ENCODE measurements around the gene IQGAP2.

Gene IQGAP2

DNA sequence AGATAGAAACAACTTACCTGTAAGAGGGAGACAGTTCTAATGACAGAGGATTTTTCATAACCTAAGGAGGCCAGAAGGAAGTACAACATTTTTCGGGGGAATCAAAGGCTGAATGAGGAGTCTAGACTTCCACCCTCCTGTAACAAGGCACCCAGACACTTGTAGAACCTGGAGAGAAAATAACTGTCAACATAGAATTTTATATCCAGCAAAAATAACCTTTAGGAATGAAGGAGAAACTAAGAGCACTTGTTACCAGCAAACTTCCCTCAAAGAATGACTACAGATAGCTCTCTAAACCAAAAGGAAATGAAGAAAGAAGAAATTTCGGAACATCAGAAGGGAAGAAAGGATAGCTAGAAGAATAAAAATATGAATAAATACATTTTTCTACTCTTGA is 246.1 kb downstream of the IQGAP2 start:
- Mint-ChIP-seq H3K27me3 (ENCODE audit: low read depth) (no peaks in the 10 kb centered on the region), H3K27ac (no peak overlapping the region), H3K36me3 (ENCODE audit: low read depth) (peaks cover 51% of the 10 kb centered on the region), H3K4me1 (ENCODE audit: low read depth) (peaks cover 2% of the 10 kb centered on the region), H3K4me3 (no peak overlapping the region), H3K9me3 (peaks cover 27% of the 10 kb centered on the region)

- H3K4me3 Mint-ChIP-seq = no peak overlapping the region
- H3K27ac Mint-ChIP-seq = no peak overlapping the region
- no peaks in the 10 kb centered on the region for H3K27me3 Mint-ChIP-seq (ENCODE audit: low read depth)
- peaks cover 43% of the 10 kb centered on the region for H3K36me3 Mint-ChIP-seq (ENCODE audit: low read depth)
- H3K4me1 Mint-ChIP-seq (ENCODE audit: low read depth) = no peaks in the 10 kb centered on the region
- H3K9me3 Mint-ChIP-seq = peaks cover 19% of the 10 kb centered on the region
Observed at GRCh38 chr5:76652809-76653414, 249.8 kb downstream of the IQGAP2 start.

- Mint-ChIP-seq H3K27me3 (ENCODE audit: low read depth) (no peaks in the 10 kb centered on the region), H3K4me1 (ENCODE audit: low read depth) (no peaks in the 10 kb centered on the region), H3K9me3 (no peaks in the 10 kb centered on the region), H3K36me3 (ENCODE audit: low read depth) (peaks cover 42% of the 10 kb centered on the region), H3K27ac (no peak overlapping the region), H3K4me3 (no peak overlapping the region)
Observed at GRCh38 chr5:76657091-76657490, 254.0 kb downstream of the IQGAP2 start.

DNA sequence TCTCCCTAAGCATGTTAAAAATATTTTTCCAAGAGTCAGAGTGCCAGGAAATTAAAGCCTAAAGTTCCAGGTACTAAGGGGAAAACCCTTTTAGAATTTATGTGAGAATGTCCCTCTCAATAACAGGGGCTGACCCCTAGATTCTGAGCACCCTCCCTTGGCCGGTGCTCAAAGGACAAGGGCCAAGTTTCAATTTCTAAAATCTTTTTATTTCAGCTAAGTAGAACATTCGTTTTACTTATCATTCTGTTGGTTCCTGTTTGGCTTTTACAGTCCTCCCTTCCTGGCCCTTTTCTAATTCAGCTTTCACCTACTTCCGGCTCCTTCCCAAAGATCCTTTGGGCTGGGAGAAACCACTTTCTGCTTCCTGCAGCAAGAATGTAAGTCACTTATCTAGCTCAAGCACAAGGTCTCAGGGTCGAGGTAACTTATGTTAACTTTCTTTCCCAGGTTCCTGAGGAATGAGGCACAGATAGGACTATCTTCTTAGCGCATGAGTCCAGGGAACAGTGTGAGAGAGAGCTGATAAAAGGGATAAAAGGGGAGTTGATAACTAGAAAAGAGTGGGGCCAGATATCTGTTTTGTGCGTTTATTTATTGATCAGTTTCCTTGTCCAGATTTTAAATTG is 254.7 kb downstream of the IQGAP2 start:
- Mint-ChIP-seq H3K4me3 (no peak overlapping the region), H3K4me1 (ENCODE audit: low read depth) (no peaks in the 10 kb centered on the region), H3K9me3 (no peaks in the 10 kb centered on the region), H3K27me3 (ENCODE audit: low read depth) (no peaks in the 10 kb centered on the region), H3K36me3 (ENCODE audit: low read depth) (peaks cover 43% of the 10 kb centered on the region), H3K27ac (no peak overlapping the region)

DNA sequence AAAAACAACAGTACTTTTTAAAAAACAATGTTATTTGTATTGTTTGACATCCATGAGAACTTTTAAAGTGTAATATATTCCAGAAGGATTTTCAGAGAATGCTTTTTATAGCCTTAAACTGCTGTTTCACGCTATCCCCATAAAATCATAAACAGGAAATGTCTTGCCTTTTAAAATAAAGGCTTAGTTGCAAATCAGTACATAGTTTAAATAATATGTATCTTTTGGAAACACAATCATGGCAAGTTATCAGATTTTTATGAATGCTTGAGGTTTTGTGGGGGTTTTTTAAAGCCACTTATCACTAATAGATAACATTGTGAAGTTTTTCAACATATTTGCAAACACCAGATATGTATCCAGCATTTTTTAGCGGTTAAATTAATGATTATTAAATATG is 257.3 kb downstream of the IQGAP2 start:
- peaks cover 38% of the 10 kb centered on the region for H3K36me3 Mint-ChIP-seq (ENCODE audit: low read depth)

DNA sequence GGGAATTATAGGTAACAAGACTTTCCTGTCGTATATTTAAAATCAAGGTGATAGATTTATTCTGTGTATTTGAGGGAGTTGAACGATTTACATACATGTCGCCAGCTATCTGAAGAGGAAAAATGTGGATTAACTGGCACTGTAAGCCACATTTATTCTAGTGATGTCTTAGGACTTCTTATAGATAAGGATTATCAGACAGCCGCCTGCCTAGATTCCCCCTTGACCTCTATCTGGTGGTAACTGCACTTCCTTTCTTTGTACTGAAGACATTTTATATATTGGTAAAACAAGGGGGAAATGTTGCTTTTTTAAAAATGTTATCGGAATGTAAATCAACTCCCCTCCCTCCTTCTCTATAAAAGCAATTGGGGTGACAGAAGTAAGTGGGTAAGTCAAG is 259.4 kb downstream of the IQGAP2 start:
- Mint-ChIP-seq H3K27me3 (ENCODE audit: low read depth) (no peaks in the 10 kb centered on the region), H3K4me3 (no peak overlapping the region)

More for the DNA sequence above, 257.3 kb downstream of the IQGAP2 start:
- no peak overlapping the region for H3K27ac Mint-ChIP-seq
- no peaks in the 10 kb centered on the region for H3K27me3 Mint-ChIP-seq (ENCODE audit: low read depth)
- no peak overlapping the region for H3K4me3 Mint-ChIP-seq
- no peaks in the 10 kb centered on the region for H3K4me1 Mint-ChIP-seq (ENCODE audit: low read depth)
- no peaks in the 10 kb centered on the region for H3K9me3 Mint-ChIP-seq

GRCh38 chr5:76663573-76663972 is 260.5 kb downstream of the IQGAP2 start:
- Mint-ChIP-seq H3K27me3 (ENCODE audit: low read depth) (no peaks in the 10 kb centered on the region), H3K9me3 (no peaks in the 10 kb centered on the region), H3K4me1 (ENCODE audit: low read depth) (no peaks in the 10 kb centered on the region), H3K27ac (no peak overlapping the region), H3K36me3 (ENCODE audit: low read depth) (peaks cover 34% of the 10 kb centered on the region), H3K4me3 (no peak overlapping the region)

More for the DNA sequence above, 259.4 kb downstream of the IQGAP2 start:
- Mint-ChIP-seq H3K36me3 (ENCODE audit: low read depth) (peaks cover 39% of the 10 kb centered on the region), H3K4me1 (ENCODE audit: low read depth) (no peaks in the 10 kb centered on the region), H3K9me3 (no peaks in the 10 kb centered on the region), H3K27ac (no peak overlapping the region)

GRCh38 chr5:76664079-76664478 is 261.0 kb downstream of the IQGAP2 start:
- H3K27me3 Mint-ChIP-seq (ENCODE audit: low read depth) = no peaks in the 10 kb centered on the region
- no peaks in the 10 kb centered on the region for H3K4me1 Mint-ChIP-seq (ENCODE audit: low read depth)
- H3K36me3 Mint-ChIP-seq (ENCODE audit: low read depth) = peaks cover 34% of the 10 kb centered on the region
- no peak overlapping the region for H3K4me3 Mint-ChIP-seq
- no peaks in the 10 kb centered on the region for H3K9me3 Mint-ChIP-seq
- no peak overlapping the region for H3K27ac Mint-ChIP-seq

DNA sequence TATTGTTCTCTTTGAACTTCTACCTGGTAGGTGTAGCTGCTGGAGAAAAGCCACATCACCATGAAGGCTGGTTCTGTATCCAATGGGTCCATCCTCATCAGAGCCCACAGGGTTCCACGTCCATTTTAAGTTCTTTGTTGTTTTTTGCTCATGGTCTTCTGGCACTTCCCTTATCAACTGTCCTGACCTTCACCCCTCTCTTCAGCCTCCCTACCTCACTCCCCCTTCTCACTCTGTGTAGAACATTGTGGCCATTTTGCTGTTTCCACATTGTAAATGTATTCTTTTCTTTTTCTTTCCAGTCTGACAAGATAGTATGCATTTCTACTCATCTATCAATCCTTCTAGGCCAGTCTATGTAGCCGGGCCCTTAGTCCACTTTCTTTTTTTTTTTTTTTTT is 264.4 kb downstream of the IQGAP2 start:
- no peak overlapping the region for H3K27ac Mint-ChIP-seq
- no peak overlapping the region for H3K4me3 Mint-ChIP-seq
- peaks cover 43% of the 10 kb centered on the region for H3K36me3 Mint-ChIP-seq (ENCODE audit: low read depth)
- H3K9me3 Mint-ChIP-seq = no peaks in the 10 kb centered on the region
- H3K4me1 Mint-ChIP-seq (ENCODE audit: low read depth) = no peaks in the 10 kb centered on the region
- H3K27me3 Mint-ChIP-seq (ENCODE audit: low read depth) = no peaks in the 10 kb centered on the region

- H3K36me3 Mint-ChIP-seq (ENCODE audit: low read depth) = peaks cover 40% of the 10 kb centered on the region
- no peaks in the 10 kb centered on the region for H3K4me1 Mint-ChIP-seq (ENCODE audit: low read depth)
- no peak overlapping the region for H3K4me3 Mint-ChIP-seq
- H3K27me3 Mint-ChIP-seq (ENCODE audit: low read depth) = no peaks in the 10 kb centered on the region
- no peak overlapping the region for H3K27ac Mint-ChIP-seq
- H3K9me3 Mint-ChIP-seq = no peaks in the 10 kb centered on the region
Observed at GRCh38 chr5:76669245-76669644, 266.2 kb downstream of the IQGAP2 start.

GRCh38 chr5:76670508-76670907 is 267.4 kb downstream of the IQGAP2 start:
- H3K36me3 Mint-ChIP-seq (ENCODE audit: low read depth) = peaks cover 42% of the 10 kb centered on the region
- no peaks in the 10 kb centered on the region for H3K9me3 Mint-ChIP-seq

GRCh38 chr5:76672242-76672641 is 269.2 kb downstream of the IQGAP2 start:
- Mint-ChIP-seq H3K27me3 (ENCODE audit: low read depth) (no peaks in the 10 kb centered on the region), H3K36me3 (ENCODE audit: low read depth) (peaks cover 53% of the 10 kb centered on the region), H3K27ac (no peak overlapping the region), H3K9me3 (no peaks in the 10 kb centered on the region), H3K4me1 (ENCODE audit: low read depth) (no peaks in the 10 kb centered on the region), H3K4me3 (no peak overlapping the region)

More at GRCh38 chr5:76670508-76670907, 267.4 kb downstream of the IQGAP2 start:
- Mint-ChIP-seq H3K4me1 (ENCODE audit: low read depth) (no peaks in the 10 kb centered on the region), H3K27ac (no peak overlapping the region), H3K4me3 (no peak overlapping the region), H3K27me3 (ENCODE audit: low read depth) (no peaks in the 10 kb centered on the region)

- H3K36me3 Mint-ChIP-seq (ENCODE audit: low read depth) = peaks cover 52% of the 10 kb centered on the region
- H3K27ac Mint-ChIP-seq = no peak overlapping the region
Observed at GRCh38 chr5:76673125-76673524, 270.0 kb downstream of the IQGAP2 start.

GRCh38 chr5:76674330-76675066 is 271.4 kb downstream of the IQGAP2 start:
- Mint-ChIP-seq H3K36me3 (ENCODE audit: low read depth) (peaks cover 54% of the 10 kb centered on the region), H3K27me3 (ENCODE audit: low read depth) (no peaks in the 10 kb centered on the region), H3K4me1 (ENCODE audit: low read depth) (no peaks in the 10 kb centered on the region), H3K27ac (no peak overlapping the region), H3K9me3 (no peaks in the 10 kb centered on the region), H3K4me3 (no peak overlapping the region)

More at GRCh38 chr5:76673125-76673524, 270.0 kb downstream of the IQGAP2 start:
- no peaks in the 10 kb centered on the region for H3K9me3 Mint-ChIP-seq
- H3K27me3 Mint-ChIP-seq (ENCODE audit: low read depth) = no peaks in the 10 kb centered on the region
- no peaks in the 10 kb centered on the region for H3K4me1 Mint-ChIP-seq (ENCODE audit: low read depth)
- no peak overlapping the region for H3K4me3 Mint-ChIP-seq

GRCh38 chr5:76675364-76675763 is 272.3 kb downstream of the IQGAP2 start:
- Mint-ChIP-seq H3K27me3 (ENCODE audit: low read depth) (no peaks in the 10 kb centered on the region), H3K27ac (no peak overlapping the region), H3K9me3 (no peaks in the 10 kb centered on the region), H3K4me3 (no peak overlapping the region), H3K4me1 (ENCODE audit: low read depth) (no peaks in the 10 kb centered on the region), H3K36me3 (ENCODE audit: low read depth) (peaks cover 56% of the 10 kb centered on the region)
